DND-41 (cell line): ENCODE data around the gene RPL7A.
"Not testable (repeated sequence)": the region's sequence is repeated elsewhere in the genome, so short reads cannot be mapped to it uniquely, and the experiment has no call there.

Source experiments
- EZH2 ChIP-seq: IDR thresholded peaks from 3 replicates; pipeline ENCODE4 v1.6.1; 2012; ENCODE audit warnings: borderline replicate concordance, low read depth, mild to moderate bottlenecking, moderate library complexity, low read length, inconsistent platforms; ENCODE audit not compliant: severe bottlenecking
- TF ChIP-seq, protein P1 (sequence below): IDR thresholded peaks from 2 replicates; pipeline ENCODE4 v1.5.1; 2012; ENCODE audit warnings: borderline replicate concordance, low read length, moderate library complexity, mild to moderate bottlenecking; ENCODE audit not compliant: poor library complexity, severe bottlenecking; ENCODE audit errors: extremely low read depth

DNA sequence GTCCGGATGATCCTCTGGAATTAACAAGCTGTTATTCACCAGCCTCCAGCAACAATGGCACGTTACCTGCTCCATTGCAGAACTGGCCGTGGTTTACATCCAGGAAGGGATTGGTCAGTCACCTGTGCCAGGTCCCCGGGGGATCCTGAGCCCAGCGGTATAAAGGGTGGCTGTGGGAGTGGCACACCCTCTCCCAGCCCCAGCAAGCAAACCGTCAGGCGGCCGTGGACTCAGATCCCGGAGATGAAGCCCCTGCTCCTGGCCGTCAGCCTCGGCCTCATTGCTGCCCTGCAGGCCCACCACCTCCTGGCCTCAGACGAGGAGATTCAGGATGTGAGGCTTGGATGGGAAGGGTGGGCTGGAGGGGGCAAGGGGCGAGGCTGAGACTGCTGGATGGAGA lies 30.5 kb upstream of the RPL7A start:
- TF ChIP-seq, protein P1, sequence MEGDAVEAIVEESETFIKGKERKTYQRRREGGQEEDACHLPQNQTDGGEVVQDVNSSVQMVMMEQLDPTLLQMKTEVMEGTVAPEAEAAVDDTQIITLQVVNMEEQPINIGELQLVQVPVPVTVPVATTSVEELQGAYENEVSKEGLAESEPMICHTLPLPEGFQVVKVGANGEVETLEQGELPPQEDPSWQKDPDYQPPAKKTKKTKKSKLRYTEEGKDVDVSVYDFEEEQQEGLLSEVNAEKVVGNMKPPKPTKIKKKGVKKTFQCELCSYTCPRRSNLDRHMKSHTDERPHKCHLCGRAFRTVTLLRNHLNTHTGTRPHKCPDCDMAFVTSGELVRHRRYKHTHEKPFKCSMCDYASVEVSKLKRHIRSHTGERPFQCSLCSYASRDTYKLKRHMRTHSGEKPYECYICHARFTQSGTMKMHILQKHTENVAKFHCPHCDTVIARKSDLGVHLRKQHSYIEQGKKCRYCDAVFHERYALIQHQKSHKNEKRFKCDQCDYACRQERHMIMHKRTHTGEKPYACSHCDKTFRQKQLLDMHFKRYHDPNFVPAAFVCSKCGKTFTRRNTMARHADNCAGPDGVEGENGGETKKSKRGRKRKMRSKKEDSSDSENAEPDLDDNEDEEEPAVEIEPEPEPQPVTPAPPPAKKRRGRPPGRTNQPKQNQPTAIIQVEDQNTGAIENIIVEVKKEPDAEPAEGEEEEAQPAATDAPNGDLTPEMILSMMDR, result not testable (repeated sequence)
- not testable (repeated sequence) for TF ChIP-seq EZH2
